SU-DHL-6 (cell line): Measurements from ENCODE around the gene ITGA7.
A peak's percentile ranks its signal among the peaks of the same experiment; 100 is the strongest.

Source experiments
- H2AFZ ChIP-seq: fragments of 200-600 bp; sonication (generic); 2 replicates; pipeline ENCODE4 v1.6.1; 2014; ENCODE audit warnings: low read depth, mild to moderate bottlenecking, moderate library complexity, mixed read lengths, antibody characterized with exemption, low read length; ENCODE audit not compliant: severe bottlenecking
- H3F3A ChIP-seq: fragments of 200-600 bp; shearing (Covaris generic); 2 replicates; pipeline ENCODE4 v1.6.0; 2016; ENCODE audit warnings: antibody characterized with exemption, mild to moderate bottlenecking; ENCODE audit not compliant: insufficient read depth
- H3K27ac ChIP-seq: fragments of 200-600 bp; sonication (generic); 2 replicates; pipeline ENCODE4 v1.5.1; 2016; ENCODE audit warnings: low read depth, mild to moderate bottlenecking, low read length, moderate library complexity, mixed read lengths
- H3K27me3 ChIP-seq: fragments of 200-600 bp; sonication (generic), shearing (Covaris generic); 2 replicates; pipeline ENCODE4 v1.6.0; 2014; ENCODE audit warnings: mild to moderate bottlenecking, low read length
- H3K36me3 ChIP-seq: fragments of 200-600 bp; sonication (generic); 2 replicates; pipeline ENCODE4 v1.6.1; 2014; ENCODE audit warnings: mild to moderate bottlenecking, low read length, mixed read lengths
- H3K4me2 ChIP-seq: fragments of 300-600, 200-600 bp; shearing (Covaris generic), sonication (generic); 2 replicates; pipeline ENCODE4 v1.6.0; 2014; ENCODE audit warnings: low read length, low read depth, mild to moderate bottlenecking; ENCODE audit not compliant: poor library complexity, severe bottlenecking
- H3K4me3 ChIP-seq: fragments of 200-600 bp; sonication (generic); 2 replicates; pipeline ENCODE4 v1.5.1; 2014; ENCODE audit warnings: antibody characterized with exemption, low read length, mild to moderate bottlenecking, mixed read lengths; ENCODE audit not compliant: insufficient read depth, poor library complexity, severe bottlenecking
- H3K79me2 ChIP-seq: fragments of 200-600 bp; sonication (generic); 2 replicates; pipeline ENCODE4 v1.6.1; 2014; ENCODE audit warnings: mild to moderate bottlenecking, low read length, moderate library complexity; ENCODE audit not compliant: insufficient read depth
- H3K9ac ChIP-seq: fragments of 200-600 bp; sonication (generic); 2 replicates; pipeline ENCODE4 v1.7.0; 2014; ENCODE audit warnings: mild to moderate bottlenecking, low read length
- H3K9me2 ChIP-seq: fragments of 200-600 bp; sonication (generic); replicated peaks from 2 replicates; pipeline ENCODE4 v1.6.1; 2014; ENCODE audit warnings: low read length; ENCODE audit not compliant: insufficient read depth
- H3K9me3 ChIP-seq: fragments of 200-600 bp; sonication (generic); 2 replicates; pipeline ENCODE4 v1.6.1; 2014; ENCODE audit warnings: low read length, mixed read lengths; ENCODE audit not compliant: insufficient read depth
- H4K20me1 ChIP-seq: fragments of 200-600 bp; sonication (generic); 2 replicates; pipeline ENCODE4 v1.6.1; 2014; ENCODE audit warnings: low read depth, mild to moderate bottlenecking, antibody characterized with exemption, low read length, moderate library complexity, mixed read lengths
- CTCF ChIP-seq: fragments of 200-600 bp; sonication (generic); IDR thresholded peaks from one replicate; pipeline ENCODE4 v1.5.1; 2017; ENCODE audit warnings: antibody characterized with exemption, mild to moderate bottlenecking, low read length, moderate library complexity; ENCODE audit not compliant: insufficient read depth, poor library complexity, severe bottlenecking
- EZH2phosphoT487 ChIP-seq: fragments of 200-600 bp; sonication (generic), shearing (Covaris generic); conservative IDR thresholded peaks from 2 replicates; pipeline ENCODE4 v1.6.1; 2018; ENCODE audit warnings: mild to moderate bottlenecking, antibody characterized with exemption, low read length, moderate library complexity, mixed read lengths

Gene ITGA7

GRCh38 chr12:55729819-55730818 lies 22.4 kb upstream of the ITGA7 start:
- Histone ChIP-seq H3K36me3 (no peaks in the 10 kb centered on the region), H3K4me3 (peak overlapping the region; percentile 56), H2AFZ (peak overlapping the region; percentile 57), H3K79me2 (0 out of 2 replicates have a peak, but pooled peaks cover 6% of the 10 kb centered on the region), H3F3A (peaks cover 29% of the 10 kb centered on the region), H3K4me2 (peak overlapping the region; percentile 77), H3K27me3 (no peaks in the 10 kb centered on the region), H3K9me2 (no peaks in the 10 kb centered on the region), H4K20me1 (no peaks in the 10 kb centered on the region), H3K27ac (peak overlapping the region; percentile 62), H3K9me3 (no peaks in the 10 kb centered on the region), H3K9ac (peak overlapping the region; percentile 77)
- TF ChIP-seq CTCF (no peak), EZH2phosphoT487 (no peak)

GRCh38 chr12:55728939-55729818 lies 21.5 kb upstream of the ITGA7 start, which contains the start of gene CD63:
Gene CD63 (minus strand): TSS chr12:55729009. CDS start chr12:55728341, 668 bp downstream.
- TF ChIP-seq CTCF: no peak
- TF ChIP-seq EZH2phosphoT487: no peak
- peaks cover 30% of the 10 kb centered on the region for H3F3A ChIP-seq
- no peaks in the 10 kb centered on the region for H3K9me3 ChIP-seq
- H3K4me3 ChIP-seq: peak within 1 kb of the TSS; percentile 56
- H3K79me2 ChIP-seq: 0 out of 2 replicates have a peak, but pooled peaks cover 6% of the 10 kb centered on the region
- peak within 1 kb of the TSS; percentile 77 for H3K9ac ChIP-seq
- H2AFZ ChIP-seq: peak within 1 kb of the TSS; percentile 57
- H4K20me1 ChIP-seq: no peaks in the 10 kb centered on the region
- H3K36me3 ChIP-seq: no peaks in the 10 kb centered on the region
- peak within 1 kb of the TSS; percentile 62 for H3K27ac ChIP-seq
- H3K9me2 ChIP-seq: no peaks in the 10 kb centered on the region
- no peaks in the 10 kb centered on the region for H3K27me3 ChIP-seq
- peak within 1 kb of the TSS; percentile 77 for H3K4me2 ChIP-seq

- H3K79me2 ChIP-seq: 0 out of 2 replicates have a peak, but pooled peaks cover 6% of the 10 kb centered on the region
- no peaks in the 10 kb centered on the region for H3K36me3 ChIP-seq
- H3K27ac ChIP-seq: peak overlapping the region; percentile 62
- no peaks in the 10 kb centered on the region for H4K20me1 ChIP-seq
- TF ChIP-seq CTCF (no peak), EZH2phosphoT487 (no peak)
- H2AFZ ChIP-seq: peak overlapping the region; percentile 57
- H3K4me2 ChIP-seq: peak overlapping the region; percentile 77
- H3K27me3 ChIP-seq: no peaks in the 10 kb centered on the region
- no peaks in the 10 kb centered on the region for H3K9me3 ChIP-seq
- H3K4me3 ChIP-seq: peak overlapping the region; percentile 56
- peaks cover 30% of the 10 kb centered on the region for H3F3A ChIP-seq
- no peaks in the 10 kb centered on the region for H3K9me2 ChIP-seq
- peak overlapping the region; percentile 77 for H3K9ac ChIP-seq
Observed at GRCh38 chr12:55728186-55728938, 20.7 kb upstream of the ITGA7 start.
